H9 (cell line): Measurements from ENCODE around the gene PKNOX2. TPM values are rescaled to one million over a fixed set of nuclear protein-coding genes. Genes with fewer than 3 reads are reported as not detected.

Source experiments
- DNase-seq: peaks from one replicate; pipeline ENCODE4 v3.0.0-alpha.2; 2017
- H2AFZ ChIP-seq: one replicate; pipeline ENCODE4 v1.6.1; 2013; ENCODE audit warnings: mild to moderate bottlenecking, low read length, control low read depth, moderate library complexity
- H2AK5ac ChIP-seq: 2 replicates; pipeline ENCODE4 v1.6.1; 2013; ENCODE audit warnings: low read length, control low read depth, mixed read lengths; ENCODE audit not compliant: insufficient read length
- H2BK120ac ChIP-seq: one replicate; pipeline ENCODE4 v1.6.1; 2013; ENCODE audit warnings: low read depth, mild to moderate bottlenecking, low read length, control low read depth, inconsistent platforms; ENCODE audit not compliant: poor library complexity, severe bottlenecking
- H2BK12ac ChIP-seq: 2 replicates; pipeline ENCODE4 v1.6.1; 2013; ENCODE audit warnings: low read length, control low read depth, mixed read lengths, low read depth; ENCODE audit not compliant: insufficient read length
- H2BK15ac ChIP-seq: 2 replicates; pipeline ENCODE4 v1.6.1; 2013; ENCODE audit warnings: low read depth, low read length, control low read depth
- H2BK20ac ChIP-seq: one replicate; pipeline ENCODE4 v1.6.1; 2013; ENCODE audit warnings: low read depth, mild to moderate bottlenecking, low read length, control low read depth, inconsistent platforms; ENCODE audit not compliant: poor library complexity, severe bottlenecking
- H2BK5ac ChIP-seq: 2 replicates; pipeline ENCODE4 v1.6.1; 2013; ENCODE audit warnings: low read length, control low read depth, mixed read lengths; ENCODE audit not compliant: insufficient read length
- H3K14ac ChIP-seq: 2 replicates; pipeline ENCODE4 v1.6.1; 2013; ENCODE audit warnings: low read length, control low read depth; ENCODE audit not compliant: insufficient read depth
- H3K18ac ChIP-seq: 2 replicates; pipeline ENCODE4 v1.6.1; 2013; ENCODE audit warnings: low read depth, mild to moderate bottlenecking, mixed read lengths, low read length, control low read depth; ENCODE audit not compliant: insufficient read length
- H3K23ac ChIP-seq: 2 replicates; pipeline ENCODE4 v1.6.1; 2013; ENCODE audit warnings: low read length, control low read depth, mixed read lengths, low read depth; ENCODE audit not compliant: insufficient read length
- H3K23me2 ChIP-seq: 2 replicates; pipeline ENCODE4 v1.6.1; 2013; ENCODE audit warnings: low read depth, mild to moderate bottlenecking, mixed read lengths, low read length, control low read depth; ENCODE audit not compliant: insufficient read length, poor library complexity, severe bottlenecking
- H3K27ac ChIP-seq: 2 replicates; pipeline ENCODE4 v1.5.1; 2013; ENCODE audit warnings: low read length, control low read depth, mixed read lengths, low read depth; ENCODE audit not compliant: insufficient read length
- H3K27me3 ChIP-seq: 2 replicates; pipeline ENCODE4 v1.6.1; 2013; ENCODE audit warnings: low read length, control low read depth, inconsistent platforms; ENCODE audit not compliant: insufficient read depth
- H3K4ac ChIP-seq: 2 replicates; pipeline ENCODE4 v1.6.1; 2013; ENCODE audit warnings: low read depth, mild to moderate bottlenecking, control low read depth, inconsistent platforms, low read length, moderate library complexity
- H3K4me1 ChIP-seq: 2 replicates; pipeline ENCODE4 v1.6.1; 2013; ENCODE audit warnings: low read length, control low read depth, inconsistent platforms; ENCODE audit not compliant: insufficient read depth
- H3K4me2 ChIP-seq: 2 replicates; pipeline ENCODE4 v1.6.1; 2013; ENCODE audit warnings: low read length, control low read depth, mixed read lengths; ENCODE audit not compliant: insufficient read length, insufficient read depth
- H3K56ac ChIP-seq: 2 replicates; pipeline ENCODE4 v1.6.1; 2013; ENCODE audit warnings: low read depth, mild to moderate bottlenecking, mixed read lengths, low read length, control low read depth; ENCODE audit not compliant: insufficient read length
- H3K79me1 ChIP-seq: 2 replicates; pipeline ENCODE4 v1.6.1; 2013; ENCODE audit warnings: low read depth, mild to moderate bottlenecking, moderate library complexity, low read length, control low read depth, inconsistent platforms; ENCODE audit not compliant: insufficient read depth, poor library complexity, severe bottlenecking
- H3K79me2 ChIP-seq: 2 replicates; pipeline ENCODE4 v1.6.1; 2013; ENCODE audit warnings: low read length, control low read depth, inconsistent platforms; ENCODE audit not compliant: insufficient read depth
- H3K9ac ChIP-seq: 2 replicates; pipeline ENCODE4 v1.6.1; 2013; ENCODE audit warnings: low read length, control low read depth, mixed read lengths; ENCODE audit not compliant: insufficient read length; ENCODE audit errors: extremely low read depth
- H3K9me3 ChIP-seq: one replicate; pipeline ENCODE4 v1.6.1; 2013; ENCODE audit warnings: low read depth, low read length, inconsistent platforms; ENCODE audit not compliant: control insufficient read depth
- H3T11ph ChIP-seq: one replicate; pipeline ENCODE4 v1.6.1; 2013; ENCODE audit warnings: mild to moderate bottlenecking, low read length, control low read depth, inconsistent platforms
- H4K20me1 ChIP-seq: one replicate; pipeline ENCODE4 v1.6.1; 2013; ENCODE audit not compliant: control insufficient read depth, insufficient read length, insufficient read depth
- H4K5ac ChIP-seq: 2 replicates; pipeline ENCODE4 v1.6.1; 2013; ENCODE audit warnings: low read depth, mild to moderate bottlenecking, mixed read lengths, low read length, control low read depth; ENCODE audit not compliant: insufficient read length
- H4K8ac ChIP-seq: replicated peaks from 2 replicates; pipeline ENCODE4 v1.6.1; 2013; ENCODE audit warnings: low read length, control low read depth, mixed read lengths, low read depth; ENCODE audit not compliant: insufficient read length
- H4K91ac ChIP-seq: 2 replicates; pipeline ENCODE4 v1.6.1; 2013; ENCODE audit warnings: low read depth, mild to moderate bottlenecking, moderate library complexity, mixed read lengths, low read length, control low read depth; ENCODE audit not compliant: insufficient read length
- H3K27ac Mint-ChIP-seq, 3 experiments: 2 replicates in 2 of 3; 3 replicates in 1 of 3; pipeline ENCODE4 v1.8.0; 2020 to 2021; ENCODE audit warnings: mixed read lengths in 3 of 3, mild to moderate bottlenecking in 1 of 3, moderate library complexity in 1 of 3
- H3K27me3 Mint-ChIP-seq: 2 replicates; pipeline ENCODE4 v1.8.0; 2021; ENCODE audit warnings: low read depth, mild to moderate bottlenecking, moderate library complexity, mixed read lengths
- H3K36me3 Mint-ChIP-seq, 3 experiments: 2 replicates in 2 of 3; 3 replicates in 1 of 3; pipeline ENCODE4 v1.8.0; 2020 to 2021; ENCODE audit warnings: low read depth in 3 of 3, mixed read lengths in 3 of 3; ENCODE audit not compliant: insufficient read depth in 1 of 3
- H3K4me1 Mint-ChIP-seq, 2 experiments: 2 replicates each; pipeline ENCODE4 v1.8.0; 2020; ENCODE audit warnings: mixed read lengths in 2 of 2
- H3K4me3 Mint-ChIP-seq, 2 experiments: 2 replicates in 1 of 2; 3 replicates in 1 of 2; pipeline ENCODE4 v1.8.0; 2020 to 2021; ENCODE audit warnings: mild to moderate bottlenecking in 2 of 2, mixed read lengths in 2 of 2, moderate library complexity in 1 of 2
- H3K9me3 Mint-ChIP-seq, 2 experiments: 2 replicates in 1 of 2; 3 replicates in 1 of 2; pipeline ENCODE4 v1.8.0; 2020; ENCODE audit warnings: mild to moderate bottlenecking in 2 of 2, mixed read lengths in 2 of 2, moderate library complexity in 1 of 2
- WGBS: extraction: QIAGEN DNeasy Blood & Tissue Kit; methylation state at CpG from one replicate; pipeline ENCODE4 v1.1.7; 2013; ENCODE audit warnings: missing lambda C conversion rate, low lambda C conversion rate, mixed read lengths; ENCODE audit not compliant: insufficient read length; ENCODE audit errors: extremely low coverage; 5-methylcytosine and 5-hydroxymethylcytosine counted together
- total RNA-seq: library from RNA; stranded (reverse); gene quantifications from 2 replicates; pipeline ENCODE4 v1.2.1, GENCODE V29; 2021
- TF ChIP-seq, protein P1 (sequence below): fragments of 200-600 bp; sonication (generic); conservative IDR thresholded peaks from 3 replicates; pipeline ENCODE4 v1.8.0; 2021; ENCODE audit warnings: antibody characterized with exemption, mild to moderate bottlenecking

Gene PKNOX2
- total RNA-seq, 1 experiment from 2014 or later: 1.3 TPM

DNA sequence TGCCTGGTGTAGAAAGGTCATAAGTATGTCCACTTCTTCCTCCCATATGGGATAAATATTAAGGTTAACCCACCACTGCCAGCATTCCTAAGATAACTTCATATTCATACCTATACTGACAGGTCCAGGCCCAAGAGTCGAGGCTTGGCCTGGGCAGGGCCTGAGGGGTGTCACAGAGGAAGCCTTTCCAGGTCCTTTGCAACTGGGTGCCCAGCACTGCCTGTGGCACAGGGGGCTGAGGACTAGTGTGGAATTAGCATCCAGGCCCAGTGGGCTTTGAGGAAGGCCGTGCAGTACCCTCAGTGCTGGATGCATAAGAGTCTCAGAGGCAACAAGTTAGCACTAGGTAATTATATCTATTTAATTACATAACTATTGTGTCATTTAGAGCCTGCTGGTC lies 65.4 kb downstream of the PKNOX2 start:
- H3K4me2 ChIP-seq: no peak overlapping the region
- no peak overlapping the region for H2BK120ac ChIP-seq
- no peak overlapping the region for H2AK5ac ChIP-seq
- H3K23me2 ChIP-seq: no peaks in the 10 kb centered on the region
- H3K27me3 ChIP-seq: no peaks in the 10 kb centered on the region
- Mint-ChIP-seq H3K4me3 (no peak overlapping the region), H3K9me3 (no peaks in the 10 kb centered on the region), H3K4me1 (peaks cover 49 to 50% of the 10 kb centered on the region in 2 experiments), H3K27ac (no peak overlapping the region), H3K27me3 (peaks cover 11% of the 10 kb centered on the region), H3K36me3 (no peaks in the 10 kb centered on the region)
- no peak overlapping the region for H3K27ac ChIP-seq
- no peaks in the 10 kb centered on the region for H3K9me3 ChIP-seq
- no peak overlapping the region for H3K56ac ChIP-seq
- H2BK15ac ChIP-seq: no peak overlapping the region
- no peak overlapping the region for H2BK20ac ChIP-seq
- H4K91ac ChIP-seq: no peak overlapping the region
- no peak overlapping the region for H3K23ac ChIP-seq
- H4K20me1 ChIP-seq: peaks cover 2% of the 10 kb centered on the region
- TF ChIP-seq, protein P1, sequence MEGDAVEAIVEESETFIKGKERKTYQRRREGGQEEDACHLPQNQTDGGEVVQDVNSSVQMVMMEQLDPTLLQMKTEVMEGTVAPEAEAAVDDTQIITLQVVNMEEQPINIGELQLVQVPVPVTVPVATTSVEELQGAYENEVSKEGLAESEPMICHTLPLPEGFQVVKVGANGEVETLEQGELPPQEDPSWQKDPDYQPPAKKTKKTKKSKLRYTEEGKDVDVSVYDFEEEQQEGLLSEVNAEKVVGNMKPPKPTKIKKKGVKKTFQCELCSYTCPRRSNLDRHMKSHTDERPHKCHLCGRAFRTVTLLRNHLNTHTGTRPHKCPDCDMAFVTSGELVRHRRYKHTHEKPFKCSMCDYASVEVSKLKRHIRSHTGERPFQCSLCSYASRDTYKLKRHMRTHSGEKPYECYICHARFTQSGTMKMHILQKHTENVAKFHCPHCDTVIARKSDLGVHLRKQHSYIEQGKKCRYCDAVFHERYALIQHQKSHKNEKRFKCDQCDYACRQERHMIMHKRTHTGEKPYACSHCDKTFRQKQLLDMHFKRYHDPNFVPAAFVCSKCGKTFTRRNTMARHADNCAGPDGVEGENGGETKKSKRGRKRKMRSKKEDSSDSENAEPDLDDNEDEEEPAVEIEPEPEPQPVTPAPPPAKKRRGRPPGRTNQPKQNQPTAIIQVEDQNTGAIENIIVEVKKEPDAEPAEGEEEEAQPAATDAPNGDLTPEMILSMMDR: no peak
- peaks cover 17% of the 10 kb centered on the region; the same call in 1 of the 2 replicates for H3K4me1 ChIP-seq
- H4K5ac ChIP-seq: no peak overlapping the region
- H4K8ac ChIP-seq: no peak overlapping the region
- no peaks in the 10 kb centered on the region for H3K79me2 ChIP-seq
- no peak overlapping the region for H3T11ph ChIP-seq
- H3K79me1 ChIP-seq: no peaks in the 10 kb centered on the region
- no peak overlapping the region for H2AFZ ChIP-seq
- H3K4ac ChIP-seq: no peak overlapping the region
- DNase-seq: no peak
- H2BK12ac ChIP-seq: no peak overlapping the region
- no peak overlapping the region for H3K9ac ChIP-seq
- no peak overlapping the region for H3K18ac ChIP-seq
- H2BK5ac ChIP-seq: no peak overlapping the region
- no peak overlapping the region for H3K14ac ChIP-seq
- no CpG with 5 or more reads among the region's 2 CpGs for WGBS
